ENCODE data around the gene AOPEP. TPM values are rescaled to one million over a fixed set of nuclear protein-coding genes. Genes with fewer than 3 reads are reported as not detected.

AOPEP gene
- total and polyA plus RNA-seq, 4 donors: 210 to 311 (median 285) TPM

DNA sequence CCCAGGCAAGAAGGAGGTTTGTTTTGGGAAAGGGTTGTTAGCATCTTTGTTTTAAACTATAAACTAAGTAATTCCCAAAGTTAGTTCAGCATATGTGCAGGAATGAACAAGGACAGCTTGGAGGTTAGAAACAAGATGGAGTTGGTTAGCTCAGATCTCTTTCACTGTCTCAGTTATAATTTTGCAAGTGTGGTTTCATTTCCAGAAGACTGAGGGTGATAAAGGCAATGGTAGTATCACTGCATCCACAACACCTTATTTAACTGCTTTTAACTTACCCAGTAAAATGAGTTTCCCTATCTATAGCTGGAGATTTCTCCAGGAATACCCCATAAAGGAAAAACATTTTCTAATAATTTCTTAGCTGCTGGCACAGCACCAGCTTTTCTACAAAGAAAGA is 152.7 kb downstream of the AOPEP start:
- Histone ChIP-seq H3K27ac (ENCODE audit: low read depth in 1 of 2, low read length in 2 of 2) (no peak overlapping the region), H3K4me3 (ENCODE audit: low read length in 2 of 2) (no peak overlapping the region), H3K4me1 (ENCODE audit: control insufficient read depth in 1 of 2, insufficient read depth in 2 of 2, low read length in 2 of 2) (peaks cover 9 to 12% of the 10 kb centered on the region in 2 donors), H3K27me3 (ENCODE audit: control insufficient read depth in 1 of 2, insufficient read depth in 2 of 2, low read length in 1 of 2) (no peaks in the 10 kb centered on the region), H3K36me3 (ENCODE audit: control insufficient read depth in 1 of 2, insufficient read depth in 2 of 2, low read length in 1 of 2) (no peaks in the 10 kb centered on the region), H3K9me3 (ENCODE audit: control insufficient read depth, low read length) (no peaks in the 10 kb centered on the region)
- DNase-seq (no peak), ATAC-seq (ENCODE audit: low FRiP score) (no peak)
- intact Hi-C loops (cut with DNase I): no loop called here

GRCh38 chr9:94881023-94881422 is 154.5 kb downstream of the AOPEP start:
- no peak for DNase-seq
- H3K9me3 ChIP-seq (ENCODE audit: control insufficient read depth, low read length): no peaks in the 10 kb centered on the region
- no peaks in the 10 kb centered on the region for H3K27me3 ChIP-seq (ENCODE audit: control insufficient read depth in 1 of 2, insufficient read depth in 2 of 2, low read length in 1 of 2)
- WGBS, 2 donors: 41 to 50% methylated on average over 1 of the region's 1 CpG
- H3K36me3 ChIP-seq (ENCODE audit: control insufficient read depth in 1 of 2, insufficient read depth in 2 of 2, low read length in 1 of 2): no peaks in the 10 kb centered on the region
- no peak for ATAC-seq (ENCODE audit: low FRiP score)
- peaks cover 5 to 8% of the 10 kb centered on the region in 2 donors for H3K4me1 ChIP-seq (ENCODE audit: control insufficient read depth in 1 of 2, insufficient read depth in 2 of 2, low read length in 2 of 2)
- intact Hi-C loops (cut with DNase I): no loop called here
- H3K4me3 ChIP-seq (ENCODE audit: low read length in 2 of 2): no peak overlapping the region
- H3K27ac ChIP-seq (ENCODE audit: low read depth in 1 of 2, low read length in 2 of 2): no peak overlapping the region

DNA sequence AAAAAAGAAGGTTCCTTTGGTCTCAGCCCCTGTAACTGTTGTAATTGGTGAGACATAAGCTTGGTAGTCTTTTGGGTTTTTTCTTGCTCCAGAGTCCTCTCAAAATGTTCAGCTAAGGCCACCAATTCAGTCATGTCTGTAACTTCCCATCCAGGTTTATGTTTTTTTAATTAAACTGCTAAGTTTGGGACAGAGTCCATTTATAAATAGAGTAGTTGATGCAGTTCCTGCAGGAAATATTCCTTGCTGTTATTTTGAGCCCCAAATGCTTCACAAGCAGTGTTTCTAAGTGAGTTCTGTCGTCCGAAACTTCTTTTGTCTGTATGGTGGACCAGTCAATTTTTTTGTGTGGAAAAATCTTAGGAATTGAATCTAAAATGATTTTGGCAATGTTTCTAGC is 155.0 kb downstream of the AOPEP start:
- Histone ChIP-seq H3K4me1 (ENCODE audit: control insufficient read depth in 1 of 2, insufficient read depth in 2 of 2, low read length in 2 of 2) (peaks cover 5 to 7% of the 10 kb centered on the region in 2 donors), H3K9me3 (ENCODE audit: control insufficient read depth, low read length) (no peaks in the 10 kb centered on the region), H3K27ac (ENCODE audit: low read depth in 1 of 2, low read length in 2 of 2) (peak overlapping the region in 1 of 2 donors; percentile 36), H3K36me3 (ENCODE audit: control insufficient read depth in 1 of 2, insufficient read depth in 2 of 2, low read length in 1 of 2) (no peaks in the 10 kb centered on the region), H3K4me3 (ENCODE audit: low read length in 2 of 2) (no peak overlapping the region), H3K27me3 (ENCODE audit: control insufficient read depth in 1 of 2, insufficient read depth in 2 of 2, low read length in 1 of 2) (no peaks in the 10 kb centered on the region)
- 17% methylated on average over 2 of the region's 2 CpGs for WGBS, 2 donors
- intact Hi-C loops (cut with DNase I): no loop called here
- DNase-seq (no peak), ATAC-seq (ENCODE audit: low FRiP score) (no peak)

- Histone ChIP-seq H3K9me3 (ENCODE audit: control insufficient read depth, low read length) (no peaks in the 10 kb centered on the region), H3K27me3 (ENCODE audit: control insufficient read depth in 1 of 2, insufficient read depth in 2 of 2, low read length in 1 of 2) (no peaks in the 10 kb centered on the region), H3K4me3 (ENCODE audit: low read length in 2 of 2) (no peak overlapping the region), H3K36me3 (ENCODE audit: control insufficient read depth in 1 of 2, insufficient read depth in 2 of 2, low read length in 1 of 2) (no peaks in the 10 kb centered on the region), H3K4me1 (ENCODE audit: control insufficient read depth in 1 of 2, insufficient read depth in 2 of 2, low read length in 2 of 2) (peaks cover 5 to 7% of the 10 kb centered on the region in 2 donors), H3K27ac (ENCODE audit: low read depth in 1 of 2, low read length in 2 of 2) (peak overlapping the region; percentile 33 to 36)
- intact Hi-C loops (cut with DNase I): no loop called here
- ATAC-seq (ENCODE audit: low FRiP score) (no peak), DNase-seq (no peak)
- WGBS, 2 donors: 94 to 96% methylated on average over 3 of the region's 3 CpGs
These were observed 155.4 kb downstream of the AOPEP start for GRCh38 chr9:94881940-94882339.

DNA sequence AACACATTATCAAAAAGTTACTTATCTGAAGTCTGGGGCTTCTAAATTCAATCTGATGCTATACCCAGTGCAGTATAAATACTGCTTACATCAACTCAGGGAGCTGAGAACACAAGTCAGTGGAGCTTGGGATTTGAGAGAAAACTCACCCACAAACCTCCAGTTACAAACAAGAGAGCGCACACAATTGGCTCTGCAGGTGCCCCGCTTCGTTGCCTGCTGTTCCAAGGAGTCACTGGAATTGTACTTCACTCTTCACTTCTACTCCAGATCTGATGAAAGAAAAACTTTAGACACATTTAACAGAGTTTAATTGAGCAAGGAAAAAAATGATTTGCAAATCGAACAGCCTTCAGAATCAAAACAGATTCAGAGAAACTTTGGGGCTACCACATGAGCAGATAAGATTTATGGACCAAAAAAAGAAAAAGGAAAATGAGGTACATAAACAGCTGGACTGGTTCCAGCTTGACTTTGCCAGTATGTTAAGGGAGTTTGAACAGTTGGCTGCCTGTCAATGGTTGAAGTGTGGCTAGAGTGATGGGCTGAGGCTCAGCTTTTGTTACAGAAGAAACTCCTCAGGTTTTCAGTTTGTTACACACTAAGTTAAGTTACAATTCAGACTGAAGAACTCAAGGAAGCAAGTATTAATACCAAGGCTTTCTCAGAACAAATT is 156.6 kb downstream of the AOPEP start:
- intact Hi-C loops (cut with DNase I): no loop called here
- Histone ChIP-seq H3K27ac (ENCODE audit: low read depth in 1 of 2, low read length in 2 of 2) (no peak overlapping the region), H3K4me3 (ENCODE audit: low read length in 2 of 2) (no peak overlapping the region), H3K9me3 (ENCODE audit: control insufficient read depth, low read length) (no peaks in the 10 kb centered on the region), H3K36me3 (ENCODE audit: control insufficient read depth in 1 of 2, insufficient read depth in 2 of 2, low read length in 1 of 2) (no peaks in the 10 kb centered on the region), H3K4me1 (ENCODE audit: control insufficient read depth in 1 of 2, insufficient read depth in 2 of 2, low read length in 2 of 2) (peaks cover 5 to 7% of the 10 kb centered on the region in 2 donors), H3K27me3 (ENCODE audit: control insufficient read depth in 1 of 2, insufficient read depth in 2 of 2, low read length in 1 of 2) (no peaks in the 10 kb centered on the region)
- WGBS, 2 donors: 46% methylated on average over 4 of the region's 4 CpGs
- DNase-seq (no peak), ATAC-seq (ENCODE audit: low FRiP score) (no peak)

- Histone ChIP-seq H3K27ac (ENCODE audit: low read depth in 1 of 2, low read length in 2 of 2) (no peak overlapping the region), H3K4me3 (ENCODE audit: low read length in 2 of 2) (no peak overlapping the region), H3K4me1 (ENCODE audit: control insufficient read depth in 1 of 2, insufficient read depth in 2 of 2, low read length in 2 of 2) (peaks cover 5 to 7% of the 10 kb centered on the region in 2 donors), H3K36me3 (ENCODE audit: control insufficient read depth in 1 of 2, insufficient read depth in 2 of 2, low read length in 1 of 2) (no peaks in the 10 kb centered on the region), H3K9me3 (ENCODE audit: control insufficient read depth, low read length) (no peaks in the 10 kb centered on the region), H3K27me3 (ENCODE audit: control insufficient read depth in 1 of 2, insufficient read depth in 2 of 2, low read length in 1 of 2) (no peaks in the 10 kb centered on the region)
- DNase-seq (no peak), ATAC-seq (ENCODE audit: low FRiP score) (no peak)
- WGBS, 2 donors: 93% methylated on average over 4 of the region's 4 CpGs
- intact Hi-C loops (cut with DNase I): no loop called here
These were observed 159.5 kb downstream of the AOPEP start for GRCh38 chr9:94885854-94886447.

GRCh38 chr9:94887721-94888120 is 161.2 kb downstream of the AOPEP start:
- intact Hi-C loops (cut with DNase I): no loop called here
- Histone ChIP-seq H3K36me3 (ENCODE audit: control insufficient read depth in 1 of 2, insufficient read depth in 2 of 2, low read length in 1 of 2) (no peaks in the 10 kb centered on the region), H3K9me3 (ENCODE audit: control insufficient read depth, low read length) (no peaks in the 10 kb centered on the region), H3K27me3 (ENCODE audit: control insufficient read depth in 1 of 2, insufficient read depth in 2 of 2, low read length in 1 of 2) (no peaks in the 10 kb centered on the region), H3K4me1 (ENCODE audit: control insufficient read depth in 1 of 2, insufficient read depth in 2 of 2, low read length in 2 of 2) (peaks cover 0 to 5% of the 10 kb centered on the region in 2 donors), H3K27ac (ENCODE audit: low read depth in 1 of 2, low read length in 2 of 2) (no peak overlapping the region), H3K4me3 (ENCODE audit: low read length in 2 of 2) (no peak overlapping the region)
- WGBS, 2 donors: 92 to 95% methylated on average over 2 of the region's 2 CpGs
- no peak for ATAC-seq (ENCODE audit: low FRiP score)
- no peak for DNase-seq

DNA sequence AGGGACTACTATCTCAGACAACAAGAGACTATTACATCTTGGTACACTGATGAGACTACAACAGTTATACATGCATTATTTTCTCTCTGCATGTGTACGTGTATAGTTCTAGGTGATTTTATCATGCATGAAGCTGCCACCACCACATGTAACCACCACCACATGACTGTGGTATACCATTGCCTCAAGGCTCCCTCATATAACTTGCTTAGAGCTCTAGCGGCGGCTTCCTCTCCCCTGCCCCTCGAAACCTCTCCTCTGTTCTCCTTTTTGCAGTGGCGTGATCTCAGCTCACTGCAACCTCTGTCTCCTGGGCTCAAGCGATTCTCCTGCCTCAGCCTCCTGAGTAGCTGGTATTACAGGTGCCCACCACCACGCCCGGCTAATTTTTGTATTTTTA is 162.3 kb downstream of the AOPEP start:
- Histone ChIP-seq H3K4me3 (ENCODE audit: low read length in 2 of 2) (no peak overlapping the region), H3K27ac (ENCODE audit: low read depth in 1 of 2, low read length in 2 of 2) (no peak overlapping the region), H3K27me3 (ENCODE audit: control insufficient read depth in 1 of 2, insufficient read depth in 2 of 2, low read length in 1 of 2) (no peaks in the 10 kb centered on the region), H3K36me3 (ENCODE audit: control insufficient read depth in 1 of 2, insufficient read depth in 2 of 2, low read length in 1 of 2) (no peaks in the 10 kb centered on the region), H3K4me1 (ENCODE audit: control insufficient read depth in 1 of 2, insufficient read depth in 2 of 2, low read length in 2 of 2) (peaks cover 0 to 3% of the 10 kb centered on the region in 2 donors), H3K9me3 (ENCODE audit: control insufficient read depth, low read length) (no peaks in the 10 kb centered on the region)
- no peak for DNase-seq
- WGBS, 2 donors: 95 to 96% methylated on average over 8 of the region's 8 CpGs
- intact Hi-C loops (cut with DNase I): no loop called here
- no peak for ATAC-seq (ENCODE audit: low FRiP score)

GRCh38 chr9:94889628-94890027 is 163.1 kb downstream of the AOPEP start:
- intact Hi-C loops (cut with DNase I): no loop called here
- DNase-seq: no peak

More at GRCh38 chr9:94889628-94890027, 163.1 kb downstream of the AOPEP start:
- ATAC-seq (ENCODE audit: low FRiP score): no peak
- Histone ChIP-seq H3K27ac (ENCODE audit: low read depth in 1 of 2, low read length in 2 of 2) (no peak overlapping the region), H3K4me3 (ENCODE audit: low read length in 2 of 2) (no peak overlapping the region), H3K27me3 (ENCODE audit: control insufficient read depth in 1 of 2, insufficient read depth in 2 of 2, low read length in 1 of 2) (no peaks in the 10 kb centered on the region), H3K36me3 (ENCODE audit: control insufficient read depth in 1 of 2, insufficient read depth in 2 of 2, low read length in 1 of 2) (no peaks in the 10 kb centered on the region), H3K4me1 (ENCODE audit: control insufficient read depth in 1 of 2, insufficient read depth in 2 of 2, low read length in 2 of 2) (peaks cover 0 to 3% of the 10 kb centered on the region in 2 donors), H3K9me3 (ENCODE audit: control insufficient read depth, low read length) (no peaks in the 10 kb centered on the region)
- 96 to 98% methylated on average over 3 of the region's 3 CpGs for WGBS, 2 donors

Data from aorta (tissue), 5 donors.